ENCODE measurements around the gene P2RX3.

GRCh38 chr11:57347336-57347735 lies 9.2 kb downstream of the P2RX3 start:
- TF ChIP-seq, protein P1, sequence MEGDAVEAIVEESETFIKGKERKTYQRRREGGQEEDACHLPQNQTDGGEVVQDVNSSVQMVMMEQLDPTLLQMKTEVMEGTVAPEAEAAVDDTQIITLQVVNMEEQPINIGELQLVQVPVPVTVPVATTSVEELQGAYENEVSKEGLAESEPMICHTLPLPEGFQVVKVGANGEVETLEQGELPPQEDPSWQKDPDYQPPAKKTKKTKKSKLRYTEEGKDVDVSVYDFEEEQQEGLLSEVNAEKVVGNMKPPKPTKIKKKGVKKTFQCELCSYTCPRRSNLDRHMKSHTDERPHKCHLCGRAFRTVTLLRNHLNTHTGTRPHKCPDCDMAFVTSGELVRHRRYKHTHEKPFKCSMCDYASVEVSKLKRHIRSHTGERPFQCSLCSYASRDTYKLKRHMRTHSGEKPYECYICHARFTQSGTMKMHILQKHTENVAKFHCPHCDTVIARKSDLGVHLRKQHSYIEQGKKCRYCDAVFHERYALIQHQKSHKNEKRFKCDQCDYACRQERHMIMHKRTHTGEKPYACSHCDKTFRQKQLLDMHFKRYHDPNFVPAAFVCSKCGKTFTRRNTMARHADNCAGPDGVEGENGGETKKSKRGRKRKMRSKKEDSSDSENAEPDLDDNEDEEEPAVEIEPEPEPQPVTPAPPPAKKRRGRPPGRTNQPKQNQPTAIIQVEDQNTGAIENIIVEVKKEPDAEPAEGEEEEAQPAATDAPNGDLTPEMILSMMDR (tag by site-specific recombination; IDR thresholded peaks at IDR 0.05): no peak
- no peak for TF ChIP-seq ZNF292 (tag by site-specific recombination; IDR thresholded peaks at IDR 0.05; ENCODE audit: borderline replicate concordance, low read depth)
